CD4-positive, alpha-beta T cell (primary cell): ENCODE results near the gene TIMM50. TPM values are rescaled to one million over a fixed set of nuclear protein-coding genes. Genes with fewer than 3 reads are reported as not detected.
A peak's percentile ranks its signal among the peaks of the same experiment; 100 is the strongest.
"Not testable (repeated sequence)": the region's sequence is repeated elsewhere in the genome, so short reads cannot be mapped to it uniquely, and the experiment has no call there.

Experiments
- ATAC-seq: fragments of 200-7000 bp; cut with Tn5 transposase; one replicate; pipeline ENCODE4 v1.10.0; 2022; ENCODE audit warnings: mild to moderate bottlenecking; ENCODE audit not compliant: poor library complexity
- CTCF ChIA-PET: fragments of 350-600 bp; sonication (Branson Sonifier 250); formaldehyde crosslinking; loops from one replicate; lab custom pipeline; 2021; ENCODE audit warnings: antibody characterized with exemption, inconsistent platforms; lab: Charles Lee
- POLR2A ChIA-PET: fragments of 350-600 bp; sonication (Branson Sonifier 250); formaldehyde crosslinking; loops from one replicate; lab custom pipeline; 2021; ENCODE audit warnings: antibody characterized with exemption, inconsistent platforms; lab: Charles Lee
- DNase-seq, 14 experiments: peaks; one replicate each; pipeline ENCODE4 v3.0.0-alpha.2; 2013 to 2020; ENCODE audit warnings: mixed read lengths in 2 of 14
- H3K27ac ChIP-seq, 2 donors: one replicate each; pipeline versions ENCODE4 v1.5.1 to v1.7.0; 2013; ENCODE audit warnings: low read length in 2 of 2, low read depth in 1 of 2, mild to moderate bottlenecking in 1 of 2
- H3K27me3 ChIP-seq, 2 experiments: 1 replicate in 1 of 2; 2 replicates in 1 of 2; pipeline versions ENCODE4 v1.6.1 to v1.7.0; 2013; ENCODE audit warnings: low read length in 2 of 2, control low read depth in 1 of 2, mild to moderate bottlenecking in 1 of 2, moderate library complexity in 1 of 2; ENCODE audit not compliant: insufficient read depth in 2 of 2, control insufficient read depth in 1 of 2
- H3K36me3 ChIP-seq: one replicate; pipeline ENCODE4 v1.6.1; 2013; ENCODE audit warnings: low read length, control low read depth; ENCODE audit not compliant: insufficient read depth
- H3K4me1 ChIP-seq: one replicate; pipeline ENCODE4 v1.6.1; 2013; ENCODE audit warnings: low read length, control low read depth; ENCODE audit not compliant: insufficient read depth
- H3K4me3 ChIP-seq: one replicate; pipeline ENCODE4 v1.5.1; 2013; ENCODE audit warnings: mild to moderate bottlenecking, low read length, moderate library complexity
- H3K9me3 ChIP-seq, 2 experiments: 1 replicate in 1 of 2; 2 replicates in 1 of 2; pipeline versions ENCODE4 v1.6.1 to v1.7.0; 2013; ENCODE audit warnings: low read length in 2 of 2, mild to moderate bottlenecking in 2 of 2, control low read depth in 1 of 2, moderate library complexity in 1 of 2; ENCODE audit not compliant: control insufficient read depth in 1 of 2, insufficient read depth in 1 of 2
- H3K27ac Mint-ChIP-seq: one replicate; pipeline ENCODE4 v1.8.0; 2020; ENCODE audit warnings: mixed read lengths
- H3K27me3 Mint-ChIP-seq: one replicate; pipeline ENCODE4 v1.8.0; 2021; ENCODE audit warnings: mixed read lengths
- H3K36me3 Mint-ChIP-seq: one replicate; pipeline ENCODE4 v1.8.0; 2021; ENCODE audit warnings: low read depth, mixed read lengths
- H3K4me1 Mint-ChIP-seq: one replicate; pipeline ENCODE4 v1.8.0; 2021; ENCODE audit warnings: low read depth, mixed read lengths
- H3K4me3 Mint-ChIP-seq: one replicate; pipeline ENCODE4 v1.8.0; 2020; ENCODE audit warnings: mild to moderate bottlenecking, mixed read lengths
- H3K9me3 Mint-ChIP-seq: one replicate; pipeline ENCODE4 v1.8.0; 2020; ENCODE audit warnings: mixed read lengths
- intact Hi-C, 2 experiments: fragments of 100-400 bp; cut with DNase I in 1 of 2; cut with micrococcal nuclease in 1 of 2; formaldehyde crosslinking; loops; one replicate each; pipeline versions ENCODE4 v1.15.1 to v1.9.0; 2023 to 2025; cut with DNase I, micrococcal nuclease
- total RNA-seq, 174 experiments: library from RNA in 2 of 174; stranded (reverse) in 2 of 174; gene quantifications; one replicate each; pipeline ENCODE4 v1.2.3 and lab custom pipeline; 2021 to 2026
- TF ChIP-seq, protein P1 (sequence below): fragments of 200-600 bp; IDR thresholded peaks from one replicate; pipeline ENCODE4 v1.8.0; 2022; ENCODE audit warnings: antibody characterized with exemption, mild to moderate bottlenecking

TIMM50 gene
- total RNA-seq, 2 experiments from 2014 or later: 38.3 to 43.4 TPM

DNA sequence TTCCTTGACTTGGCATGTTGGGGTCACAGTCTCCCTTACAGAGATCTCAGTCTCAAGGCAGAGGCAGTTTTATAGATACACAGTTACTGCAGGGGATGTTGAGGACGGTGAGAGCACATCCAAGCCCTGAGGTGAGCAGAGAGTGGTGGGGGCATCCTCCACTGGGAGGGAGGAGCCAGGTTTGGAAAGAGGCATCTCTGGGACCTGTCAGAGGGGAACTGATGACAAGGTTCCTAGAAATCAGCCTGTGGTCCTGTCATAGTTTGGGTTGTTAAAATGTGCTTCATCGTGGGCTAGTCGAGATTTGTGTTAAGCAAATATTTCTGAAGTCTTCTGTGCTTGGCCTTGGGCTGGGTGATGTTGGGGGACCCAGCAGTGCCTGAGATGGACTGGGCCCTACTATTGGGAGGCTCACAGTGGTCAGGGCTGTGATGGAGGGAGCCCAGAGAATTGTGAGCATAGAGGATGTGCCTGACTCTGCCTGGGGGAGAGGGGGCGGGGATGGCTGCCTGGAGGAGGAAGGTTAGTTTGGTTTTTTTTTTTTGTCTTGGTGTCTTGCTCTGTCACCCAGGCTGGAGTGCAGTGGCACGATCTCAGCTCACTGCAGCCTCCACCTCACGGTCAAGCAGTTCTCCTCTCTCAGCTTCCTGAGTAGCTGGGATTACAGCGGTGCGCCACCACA is 31.4 kb upstream of the TIMM50 start:
- POLR2A ChIA-PET: no interaction called here
- peak overlapping the region; percentile 78 for H3K27ac Mint-ChIP-seq
- intact Hi-C loops: loop anchor here (5.0 to 10.0 kb wide), 2 partner anchors 33 to 746 kb away; partner anchors contain the start of genes MAP3K10 (in 1 of the 2) and TIMM50 (in 1 of the 2)
- CTCF ChIA-PET: no interaction called here
- H3K27ac ChIP-seq: no peak overlapping the region
- DNase-seq (no peak), ATAC-seq (no peak)
- TF ChIP-seq, protein P1, sequence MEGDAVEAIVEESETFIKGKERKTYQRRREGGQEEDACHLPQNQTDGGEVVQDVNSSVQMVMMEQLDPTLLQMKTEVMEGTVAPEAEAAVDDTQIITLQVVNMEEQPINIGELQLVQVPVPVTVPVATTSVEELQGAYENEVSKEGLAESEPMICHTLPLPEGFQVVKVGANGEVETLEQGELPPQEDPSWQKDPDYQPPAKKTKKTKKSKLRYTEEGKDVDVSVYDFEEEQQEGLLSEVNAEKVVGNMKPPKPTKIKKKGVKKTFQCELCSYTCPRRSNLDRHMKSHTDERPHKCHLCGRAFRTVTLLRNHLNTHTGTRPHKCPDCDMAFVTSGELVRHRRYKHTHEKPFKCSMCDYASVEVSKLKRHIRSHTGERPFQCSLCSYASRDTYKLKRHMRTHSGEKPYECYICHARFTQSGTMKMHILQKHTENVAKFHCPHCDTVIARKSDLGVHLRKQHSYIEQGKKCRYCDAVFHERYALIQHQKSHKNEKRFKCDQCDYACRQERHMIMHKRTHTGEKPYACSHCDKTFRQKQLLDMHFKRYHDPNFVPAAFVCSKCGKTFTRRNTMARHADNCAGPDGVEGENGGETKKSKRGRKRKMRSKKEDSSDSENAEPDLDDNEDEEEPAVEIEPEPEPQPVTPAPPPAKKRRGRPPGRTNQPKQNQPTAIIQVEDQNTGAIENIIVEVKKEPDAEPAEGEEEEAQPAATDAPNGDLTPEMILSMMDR: no peak
- no peak overlapping the region for H3K4me3 ChIP-seq
- no peaks in the 10 kb centered on the region for H3K27me3 ChIP-seq
- no peaks in the 10 kb centered on the region for H3K9me3 ChIP-seq
- H3K4me3 Mint-ChIP-seq: peak overlapping the region; percentile 83
- no peaks in the 10 kb centered on the region for H3K27me3 Mint-ChIP-seq
- H3K4me1 Mint-ChIP-seq: peaks cover 79% of the 10 kb centered on the region
- H3K4me1 ChIP-seq: peaks cover 65% of the 10 kb centered on the region
- peaks cover 65% of the 10 kb centered on the region for H3K36me3 Mint-ChIP-seq
- no peaks in the 10 kb centered on the region for H3K9me3 Mint-ChIP-seq
- peaks cover 44% of the 10 kb centered on the region for H3K36me3 ChIP-seq

DNA sequence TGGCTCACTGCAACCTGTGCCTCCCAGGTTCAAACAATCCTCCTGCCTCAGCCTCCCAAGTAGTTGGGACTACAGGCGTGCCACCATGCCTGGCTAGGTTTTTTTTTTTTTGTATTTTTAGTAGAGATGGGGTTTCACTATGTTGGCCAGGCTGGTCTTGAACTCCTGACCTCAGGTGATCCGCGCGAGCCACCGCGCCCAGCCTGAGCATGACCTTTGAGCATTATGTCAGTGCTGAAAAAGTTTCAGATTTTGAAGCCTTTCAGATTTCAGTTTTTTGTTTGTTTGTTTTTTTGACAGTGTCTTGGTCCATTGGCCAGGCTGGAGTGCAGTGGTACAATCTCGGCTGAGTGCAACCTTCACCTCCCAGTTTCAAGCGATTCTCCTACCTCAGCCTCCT is 29.4 kb upstream of the TIMM50 start:
- Mint-ChIP-seq H3K4me1 (peaks cover 70% of the 10 kb centered on the region), H3K36me3 (peaks cover 64% of the 10 kb centered on the region), H3K27ac (peak overlapping the region; percentile 22)
- H3K4me3 Mint-ChIP-seq, ATAC-seq, intact Hi-C loops, H3K9me3 Mint-ChIP-seq, POLR2A ChIA-PET, H3K27me3 ChIP-seq, H3K9me3 ChIP-seq, H3K27ac ChIP-seq, H3K4me3 ChIP-seq, DNase-seq, H3K27me3 Mint-ChIP-seq, CTCF ChIA-PET: not testable (repeated sequence)
- Histone ChIP-seq H3K4me1 (peaks cover 57% of the 10 kb centered on the region), H3K36me3 (peaks cover 53% of the 10 kb centered on the region)

DNA sequence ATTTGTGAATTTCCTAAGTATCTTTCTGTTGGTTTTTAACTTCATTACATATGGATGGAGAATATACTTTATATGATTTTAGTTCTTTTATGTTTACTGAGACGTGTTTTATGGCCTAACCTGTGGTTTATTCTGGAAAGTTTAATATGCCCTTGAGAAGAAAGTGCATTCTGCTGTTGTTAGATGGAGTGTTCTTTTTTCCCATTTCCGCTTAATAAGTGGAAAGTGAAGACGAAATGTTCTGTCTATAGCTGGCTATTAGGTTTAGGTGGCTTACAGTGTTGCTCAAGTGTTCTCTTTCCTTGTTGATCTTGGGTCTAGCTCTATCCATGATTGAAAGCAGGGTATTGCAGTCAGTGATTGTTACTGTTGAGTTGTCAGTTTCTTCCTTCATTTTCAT is 17.2 kb upstream of the TIMM50 start:
- no peak overlapping the region for H3K27ac Mint-ChIP-seq

More for the DNA sequence above, 17.2 kb upstream of the TIMM50 start:
- Mint-ChIP-seq H3K9me3 (no peaks in the 10 kb centered on the region), H3K4me3 (no peak overlapping the region), H3K27me3 (no peaks in the 10 kb centered on the region), H3K36me3 (peaks cover 90% of the 10 kb centered on the region), H3K4me1 (peaks cover 6% of the 10 kb centered on the region)
- POLR2A ChIA-PET: interaction anchor here (1.0 kb wide), 1 partner anchor 23 kb away, joined by 3 read pairs; no protein-coding TSS in a partner anchor
- H3K27me3 ChIP-seq: no peaks in the 10 kb centered on the region
- H3K4me3 ChIP-seq: no peak overlapping the region
- ATAC-seq (no peak), DNase-seq (no peak)
- TF ChIP-seq, protein P1: no peak
- no peaks in the 10 kb centered on the region for H3K4me1 ChIP-seq
- H3K36me3 ChIP-seq: peaks cover 72% of the 10 kb centered on the region
- H3K27ac ChIP-seq: no peak overlapping the region
- no peaks in the 10 kb centered on the region for H3K9me3 ChIP-seq
- CTCF ChIA-PET: no interaction called here
- intact Hi-C loops: no loop called here
